ENCODE results near the gene SNRNP200. TPM values are rescaled to one million over a fixed set of nuclear protein-coding genes. Genes with fewer than 3 reads are reported as not detected.

SNRNP200 gene
- total RNA-seq, 4 donors from 2014 or later = 64.8 to 97.7 (median 84.3) TPM

GRCh38 chr2:96320326-96320725 lies 15.0 kb upstream of the SNRNP200 start:
- no peak for TF ChIP-seq CTCF (IDR thresholded peaks at IDR 0.05)
- no peak for ATAC-seq (ENCODE audit: low FRiP score)
- DNase-seq (ENCODE audit: low spot score) = no peak

GRCh38 chr2:96319396-96319795 lies 14.1 kb upstream of the SNRNP200 start:
- no peak for TF ChIP-seq CTCF (IDR thresholded peaks at IDR 0.05)
- no peak for DNase-seq (ENCODE audit: low spot score)
- no peak for ATAC-seq (ENCODE audit: low FRiP score)

- TF ChIP-seq CTCF (IDR thresholded peaks at IDR 0.05) = no peak
- ATAC-seq (ENCODE audit: low FRiP score) (no peak), DNase-seq (ENCODE audit: low spot score) (no peak)
These were observed 13.4 kb upstream of the SNRNP200 start for GRCh38 chr2:96318723-96319122.

GRCh38 chr2:96317584-96317997 lies 12.2 kb upstream of the SNRNP200 start:
- DNase-seq (ENCODE audit: low spot score) (no peak), ATAC-seq (ENCODE audit: low FRiP score) (no peak)
- no peak for TF ChIP-seq CTCF (IDR thresholded peaks at IDR 0.05)

GRCh38 chr2:96316999-96317398 lies 11.7 kb upstream of the SNRNP200 start:
- no peak for DNase-seq (ENCODE audit: low spot score)
- ATAC-seq (ENCODE audit: low FRiP score) = no peak
- no peak for TF ChIP-seq CTCF (IDR thresholded peaks at IDR 0.05)

- TF ChIP-seq CTCF (IDR thresholded peaks at IDR 0.05) = no peak
- no peak for DNase-seq (ENCODE audit: low spot score)
- ATAC-seq (ENCODE audit: low FRiP score) = no peak
These were observed 10.2 kb upstream of the SNRNP200 start for GRCh38 chr2:96315400-96316071.

- TF ChIP-seq CTCF (IDR thresholded peaks at IDR 0.05) = no peak
- no peak for DNase-seq (ENCODE audit: low spot score)
- ATAC-seq (ENCODE audit: low FRiP score) = no peak
These were observed 9.7 kb upstream of the SNRNP200 start for GRCh38 chr2:96315005-96315399.
